Measurements from ENCODE around the gene GALK1.

GALK1 gene

DNA sequence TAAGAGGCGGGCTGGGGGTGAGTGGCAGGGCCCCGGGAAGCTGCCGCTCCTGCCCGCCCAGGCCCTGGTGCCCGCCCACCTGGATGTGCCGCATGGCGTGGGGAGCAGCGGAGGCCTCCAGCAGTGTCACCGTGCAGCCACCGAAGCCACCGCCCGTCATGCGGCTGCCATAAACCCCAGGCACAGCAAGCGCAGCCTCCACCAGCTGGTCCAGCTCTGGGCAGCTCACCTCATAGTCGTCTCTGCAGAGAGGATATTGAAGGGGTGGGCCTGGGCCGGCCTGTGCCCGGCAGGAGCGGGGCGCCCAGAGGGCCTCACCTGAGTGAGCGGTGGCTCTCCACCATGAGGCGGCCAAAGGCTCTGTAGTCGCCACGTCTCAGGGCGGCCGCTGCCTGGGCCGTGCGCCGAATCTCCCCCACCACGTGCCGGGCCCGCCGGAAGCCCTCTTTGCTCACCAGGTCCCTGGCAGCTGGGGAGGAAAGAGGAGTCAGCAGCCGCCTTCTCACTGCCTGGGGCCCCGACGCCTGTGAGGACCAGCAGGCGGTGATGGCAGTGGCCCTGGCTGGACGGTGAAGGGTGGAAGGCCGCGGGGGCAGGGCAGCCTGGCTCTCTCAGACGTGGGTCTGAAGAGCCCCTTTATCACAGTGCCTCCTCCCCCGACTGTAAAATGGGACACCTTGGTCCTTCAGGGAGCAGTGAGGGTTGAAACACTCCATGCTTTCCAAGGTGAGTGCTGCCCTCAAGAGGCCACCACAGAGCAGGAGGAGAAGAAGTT, 6.7 kb downstream of the GALK1 start:
- TF ChIP-seq JUND (IDR thresholded peaks at IDR 0.05; ENCODE audit: low read depth), result no peak
- in situ Hi-C loops (cut with HindIII; ENCODE audit: low pct_unique_long_range_greater_than_20kb, low sequenced_read_pairs), result no loop called here
- DNase-seq (ENCODE audit: low read depth in 1 of 2, low spot score in 1 of 2), result peak in 1 of 2 experiments; percentile 55

GRCh38 chr17:75757086-75757681, 7.8 kb downstream of the GALK1 start:
- in situ Hi-C loops (cut with HindIII; ENCODE audit: low pct_unique_long_range_greater_than_20kb, low sequenced_read_pairs), result no loop called here
- no peak for TF ChIP-seq JUND (IDR thresholded peaks at IDR 0.05; ENCODE audit: low read depth)
- no peak for DNase-seq (ENCODE audit: low read depth in 1 of 2, low spot score in 1 of 2)

GRCh38 chr17:75756451-75757085, 8.4 kb downstream of the GALK1 start:
- in situ Hi-C loops (cut with HindIII; ENCODE audit: low pct_unique_long_range_greater_than_20kb, low sequenced_read_pairs), result no loop called here
- TF ChIP-seq JUND (IDR thresholded peaks at IDR 0.05; ENCODE audit: low read depth), result no peak
- no peak for DNase-seq (ENCODE audit: low read depth in 1 of 2, low spot score in 1 of 2)

DNA sequence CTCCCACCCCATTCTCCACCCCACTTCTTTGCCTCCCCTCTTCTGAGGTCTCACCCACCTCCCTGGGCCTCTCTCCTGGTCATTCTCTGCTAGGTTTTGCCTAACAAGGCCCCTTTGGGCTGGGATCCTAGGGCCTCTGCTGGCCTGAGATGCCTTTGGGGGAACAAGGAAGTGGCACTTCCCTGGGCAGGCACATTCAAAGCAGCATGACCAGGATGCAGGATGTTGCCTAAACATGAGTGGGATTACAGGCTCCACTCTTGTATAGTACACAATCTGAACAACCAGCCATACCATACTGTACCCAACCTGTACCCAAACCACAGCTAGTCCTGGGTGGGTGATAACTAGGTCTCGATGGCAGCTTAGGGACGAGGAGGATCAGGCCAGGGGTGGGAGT, 9.0 kb downstream of the GALK1 start:
- in situ Hi-C loops (cut with HindIII; ENCODE audit: low pct_unique_long_range_greater_than_20kb, low sequenced_read_pairs), result no loop called here
- no peak for TF ChIP-seq JUND (IDR thresholded peaks at IDR 0.05; ENCODE audit: low read depth)
- no peak for DNase-seq (ENCODE audit: low read depth in 1 of 2, low spot score in 1 of 2)

DNA sequence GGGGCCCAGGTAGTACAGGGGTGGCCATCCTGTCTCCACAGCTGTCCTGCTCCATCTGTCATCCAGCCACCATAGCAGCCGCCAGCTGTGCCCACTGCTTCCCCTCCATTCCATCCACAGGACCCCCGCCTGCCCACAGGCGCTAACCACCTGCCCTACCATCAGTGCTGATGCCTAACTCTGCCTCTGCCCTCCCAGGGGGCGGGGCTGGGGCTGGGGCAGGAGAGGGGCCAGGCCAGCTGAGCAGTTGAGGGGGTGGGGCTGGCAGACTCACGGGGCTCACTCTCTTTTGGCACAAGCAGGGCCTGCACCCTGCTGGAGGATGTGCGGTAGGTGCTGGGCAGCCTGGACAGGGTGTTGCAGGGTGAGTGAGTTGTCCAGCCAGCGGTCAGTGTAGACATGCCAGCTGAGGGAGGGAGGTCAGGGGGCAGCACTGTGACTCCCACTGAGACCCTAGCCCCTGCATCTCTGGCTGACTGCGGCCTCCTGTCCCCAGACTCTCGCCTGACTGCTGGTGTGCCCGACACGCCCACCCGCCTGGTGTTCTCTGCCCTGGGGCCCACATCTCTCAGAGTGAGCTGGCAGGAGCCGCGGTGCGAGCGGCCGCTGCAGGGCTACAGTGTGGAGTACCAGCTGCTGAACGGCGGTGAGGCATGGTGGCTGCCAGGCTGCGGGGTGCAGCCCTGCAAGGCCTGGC, 9.6 kb downstream of the GALK1 start:
- DNase-seq (ENCODE audit: low read depth in 1 of 2, low spot score in 1 of 2), result no peak
- TF ChIP-seq JUND (IDR thresholded peaks at IDR 0.05; ENCODE audit: low read depth), result no peak
- in situ Hi-C loops (cut with HindIII; ENCODE audit: low pct_unique_long_range_greater_than_20kb, low sequenced_read_pairs), result no loop called here

DNA sequence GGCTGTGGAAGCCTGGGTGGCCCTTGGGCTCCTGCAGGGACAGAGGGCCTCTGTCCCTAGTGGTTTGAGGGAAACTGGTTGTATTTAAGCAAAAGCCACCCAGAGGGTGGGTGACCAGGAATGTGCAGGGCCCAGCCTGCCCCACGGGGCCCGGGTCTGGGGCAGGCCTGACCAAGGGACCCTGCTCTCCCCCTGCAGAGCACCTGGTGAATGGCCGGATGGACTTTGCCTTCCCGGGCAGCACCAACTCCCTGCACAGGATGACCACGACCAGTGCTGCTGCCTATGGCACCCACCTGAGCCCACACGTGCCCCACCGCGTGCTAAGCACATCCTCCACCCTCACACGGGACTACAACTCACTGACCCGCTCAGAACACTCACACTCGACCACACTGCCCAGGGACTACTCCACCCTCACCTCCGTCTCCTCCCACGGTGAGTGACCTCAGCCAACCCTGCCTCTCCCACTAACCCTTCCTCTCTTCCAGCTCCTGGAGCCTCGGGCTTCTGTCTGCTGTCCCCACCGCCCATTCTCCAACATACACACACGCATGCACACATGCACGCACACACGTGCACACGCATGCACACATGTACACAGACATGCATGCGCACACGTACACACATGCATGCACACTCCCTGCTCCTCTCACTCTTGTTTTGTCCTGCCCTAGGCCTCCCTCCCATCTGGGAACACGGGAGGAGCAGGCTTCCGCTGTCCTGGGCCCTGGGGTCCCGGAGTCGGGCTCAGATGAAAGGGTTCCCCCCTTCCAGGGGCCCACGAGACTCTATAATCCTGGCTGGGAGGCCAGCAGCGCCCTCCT, 10.4 kb downstream of the GALK1 start:
- in situ Hi-C loops (cut with HindIII; ENCODE audit: low pct_unique_long_range_greater_than_20kb, low sequenced_read_pairs), result no loop called here
- DNase-seq (ENCODE audit: low read depth in 1 of 2, low spot score in 1 of 2), result no peak
- no peak for TF ChIP-seq JUND (IDR thresholded peaks at IDR 0.05; ENCODE audit: low read depth)

GRCh38 chr17:75753514-75754377, 11.2 kb downstream of the GALK1 start:
- DNase-seq (ENCODE audit: low read depth in 1 of 2, low spot score in 1 of 2), result no peak
- in situ Hi-C loops (cut with HindIII; ENCODE audit: low pct_unique_long_range_greater_than_20kb, low sequenced_read_pairs), result no loop called here

GRCh38 chr17:75752802-75753513, 12.0 kb downstream of the GALK1 start:
- DNase-seq (ENCODE audit: low read depth in 1 of 2, low spot score in 1 of 2), result no peak
- in situ Hi-C loops (cut with HindIII; ENCODE audit: low pct_unique_long_range_greater_than_20kb, low sequenced_read_pairs), result no loop called here
- no peak for TF ChIP-seq JUND (IDR thresholded peaks at IDR 0.05; ENCODE audit: low read depth)

More at GRCh38 chr17:75753514-75754377, 11.2 kb downstream of the GALK1 start:
- no peak for TF ChIP-seq JUND (IDR thresholded peaks at IDR 0.05; ENCODE audit: low read depth)

GRCh38 chr17:75752405-75752709, 12.6 kb downstream of the GALK1 start:
- in situ Hi-C loops (cut with HindIII; ENCODE audit: low pct_unique_long_range_greater_than_20kb, low sequenced_read_pairs), result no loop called here
- no peak for DNase-seq (ENCODE audit: low read depth in 1 of 2, low spot score in 1 of 2)
- TF ChIP-seq JUND (IDR thresholded peaks at IDR 0.05; ENCODE audit: low read depth), result no peak

- no peak for TF ChIP-seq JUND (IDR thresholded peaks at IDR 0.05; ENCODE audit: low read depth)
- DNase-seq (ENCODE audit: low read depth in 1 of 2, low spot score in 1 of 2), result no peak
- in situ Hi-C loops (cut with HindIII; ENCODE audit: low pct_unique_long_range_greater_than_20kb, low sequenced_read_pairs), result no loop called here
These were observed 13.2 kb downstream of the GALK1 start for GRCh38 chr17:75751676-75752404.
